ENCODE data around the gene BCL11A. TPM values are rescaled to one million over a fixed set of nuclear protein-coding genes. Genes with fewer than 3 reads are reported as not detected.

BCL11A gene
- total RNA-seq, 1 donor from 2014 or later, result 2.2 TPM

GRCh38 chr2:60567919-60568768 is 14.7 kb upstream of the BCL11A start:
- H3K4me3 Mint-ChIP-seq, result no peak overlapping the region
- H3K27ac Mint-ChIP-seq (ENCODE audit: unreplicated experiment), result no peak overlapping the region
- H3K4me1 Mint-ChIP-seq, result no peaks in the 10 kb centered on the region
- no peak for DNase-seq (ENCODE audit: low read depth, low spot score)
- TF ChIP-seq CTCF (conservative IDR thresholded peaks at IDR 0.05), result no peak
- H3K36me3 Mint-ChIP-seq (ENCODE audit: low read depth), result no peaks in the 10 kb centered on the region
- H3K27me3 Mint-ChIP-seq (ENCODE audit: low read depth), result peaks cover 3% of the 10 kb centered on the region
- H3K9me3 Mint-ChIP-seq, result no peaks in the 10 kb centered on the region

GRCh38 chr2:60567096-60567495 is 13.6 kb upstream of the BCL11A start:
- no peak for TF ChIP-seq CTCF (conservative IDR thresholded peaks at IDR 0.05)
- DNase-seq (ENCODE audit: low read depth, low spot score), result no peak
- no peak overlapping the region for H3K27ac Mint-ChIP-seq (ENCODE audit: unreplicated experiment)
- no peak overlapping the region for H3K4me3 Mint-ChIP-seq
- no peaks in the 10 kb centered on the region for H3K36me3 Mint-ChIP-seq (ENCODE audit: low read depth)
- no peaks in the 10 kb centered on the region for H3K9me3 Mint-ChIP-seq
- H3K27me3 Mint-ChIP-seq (ENCODE audit: low read depth), result peaks cover 14% of the 10 kb centered on the region
- H3K4me1 Mint-ChIP-seq, result no peaks in the 10 kb centered on the region

GRCh38 chr2:60565472-60565871 is 12.0 kb upstream of the BCL11A start:
- Mint-ChIP-seq H3K9me3 (no peaks in the 10 kb centered on the region), H3K36me3 (ENCODE audit: low read depth) (no peaks in the 10 kb centered on the region), H3K4me3 (no peak overlapping the region), H3K27ac (ENCODE audit: unreplicated experiment) (no peak overlapping the region), H3K27me3 (ENCODE audit: low read depth) (peaks cover 30% of the 10 kb centered on the region), H3K4me1 (no peaks in the 10 kb centered on the region)
- TF ChIP-seq CTCF (conservative IDR thresholded peaks at IDR 0.05), result peak; percentile 58
- DNase-seq (ENCODE audit: low read depth, low spot score), result no peak

- no peak for DNase-seq (ENCODE audit: low read depth, low spot score)
- Mint-ChIP-seq H3K27ac (ENCODE audit: unreplicated experiment) (no peak overlapping the region), H3K9me3 (no peaks in the 10 kb centered on the region), H3K36me3 (ENCODE audit: low read depth) (no peaks in the 10 kb centered on the region), H3K4me3 (no peak overlapping the region), H3K4me1 (peaks cover 10% of the 10 kb centered on the region), H3K27me3 (ENCODE audit: low read depth) (peaks cover 75% of the 10 kb centered on the region)
- TF ChIP-seq CTCF (conservative IDR thresholded peaks at IDR 0.05), result peak; percentile 65
Measured at GRCh38 chr2:60560734-60561644, 7.5 kb upstream of the BCL11A start.

GRCh38 chr2:60559880-60560279 is 6.4 kb upstream of the BCL11A start:
- no peaks in the 10 kb centered on the region for H3K9me3 Mint-ChIP-seq
- no peak for DNase-seq (ENCODE audit: low read depth, low spot score)
- no peak overlapping the region for H3K27ac Mint-ChIP-seq (ENCODE audit: unreplicated experiment)
- no peak overlapping the region for H3K4me3 Mint-ChIP-seq
- H3K36me3 Mint-ChIP-seq (ENCODE audit: low read depth), result no peaks in the 10 kb centered on the region
- H3K4me1 Mint-ChIP-seq, result peaks cover 20% of the 10 kb centered on the region
- peaks cover 86% of the 10 kb centered on the region for H3K27me3 Mint-ChIP-seq (ENCODE audit: low read depth)
- no peak for TF ChIP-seq CTCF (conservative IDR thresholded peaks at IDR 0.05)

Data from neural crest cell (in vitro differentiated cells).